B cell (primary cell): ENCODE data around the gene PTPRQ. TPM values are rescaled to one million over a fixed set of nuclear protein-coding genes. Genes with fewer than 3 reads are reported as not detected.

Experiments used
- ATAC-seq: fragments of 200-7000 bp; cut with Tn5 transposase; one replicate; pipeline ENCODE4 v1.10.0; 2021; ENCODE audit warnings: low read depth, mild to moderate bottlenecking, moderate number of reproducible peaks, moderate library complexity
- CTCF ChIA-PET: fragments of 350-600 bp; sonication (Branson Sonifier 250); formaldehyde crosslinking; loops from one replicate; lab custom pipeline; 2021; ENCODE audit warnings: antibody characterized with exemption, inconsistent platforms; lab: Charles Lee
- POLR2A ChIA-PET: fragments of 350-600 bp; sonication (Branson Sonifier 250); formaldehyde crosslinking; loops from one replicate; lab custom pipeline; 2021; ENCODE audit warnings: antibody characterized with exemption; lab: Charles Lee
- DNase-seq: peaks from one replicate; pipeline ENCODE4 v3.0.0; 2013
- H2AFZ ChIP-seq: 2 replicates; pipeline ENCODE4 v1.6.1; 2012; ENCODE audit warnings: mild to moderate bottlenecking, low read depth, low read length; ENCODE audit not compliant: insufficient read depth, poor library complexity, severe bottlenecking
- H3K27ac ChIP-seq, 2 donors: 1 replicate in 1 of 2; 2 replicates in 1 of 2; pipeline ENCODE4 v1.5.1; 2012 to 2013; ENCODE audit warnings: low read length in 2 of 2, mild to moderate bottlenecking in 2 of 2, moderate library complexity in 1 of 2
- H3K27me3 ChIP-seq, 4 experiments: fragments of 200-600 bp in 1 of 4; sonication (generic) in 1 of 4; replicated peaks in 1 of 4; 1 replicate in 2 of 4; 2 replicates in 2 of 4; pipeline versions ENCODE4 v1.6.1 to v1.7.0; 2013 to 2016; ENCODE audit warnings: low read length in 3 of 4, mild to moderate bottlenecking in 2 of 4, mixed read lengths in 1 of 4, moderate library complexity in 1 of 4; ENCODE audit not compliant: insufficient read depth in 4 of 4, control insufficient read depth in 3 of 4; ENCODE audit errors: control extremely low read depth in 1 of 4
- H3K36me3 ChIP-seq, 2 experiments: replicated peaks in 1 of 2; 1 replicate in 1 of 2; 2 replicates in 1 of 2; pipeline versions ENCODE4 v1.6.1 to v1.7.1; 2013; ENCODE audit warnings: low read length in 1 of 2; ENCODE audit not compliant: insufficient read depth in 2 of 2, control insufficient read depth in 1 of 2; ENCODE audit errors: control extremely low read depth in 1 of 2, extremely low read depth in 1 of 2
- H3K4me1 ChIP-seq, 2 donors: fragments of 200-600 bp in 1 of 2; sonication (generic) in 1 of 2; 1 replicate in 1 of 2; 2 replicates in 1 of 2; pipeline versions ENCODE4 v1.5.1 to v1.6.1; 2013 to 2017; ENCODE audit warnings: low read length in 2 of 2; ENCODE audit not compliant: control insufficient read depth in 2 of 2, insufficient read depth in 2 of 2
- H3K4me2 ChIP-seq: replicated peaks from 2 replicates; pipeline ENCODE3; 2012; ENCODE audit warnings: mild to moderate bottlenecking, low read depth, low read length; ENCODE audit not compliant: poor library complexity, severe bottlenecking
- H3K4me3 ChIP-seq, 5 experiments: fragments of 200-600 bp in 1 of 5; sonication (generic) in 1 of 5; 1 replicate in 3 of 5; 2 replicates in 2 of 5; pipeline versions ENCODE4 v1.5.1 to v1.7.0; 2011 to 2016; ENCODE audit warnings: low read length in 4 of 5, mild to moderate bottlenecking in 4 of 5, low read depth in 2 of 5, control low read depth in 1 of 5, moderate library complexity in 1 of 5; ENCODE audit not compliant: insufficient read depth in 1 of 5; ENCODE audit errors: control extremely low read depth in 1 of 5, extremely low read depth in 1 of 5
- H3K79me2 ChIP-seq: fragments of 200-600 bp; sonication (generic); one replicate; pipeline ENCODE4 v1.6.0; 2016; ENCODE audit warnings: low read length; ENCODE audit not compliant: control insufficient read depth, insufficient read depth
- H3K9ac ChIP-seq: fragments of 200-600 bp; sonication (generic); 2 replicates; pipeline ENCODE4 v1.6.1; 2017; ENCODE audit warnings: mild to moderate bottlenecking, low read length, moderate library complexity
- H3K9me3 ChIP-seq, 3 donors: one replicate each; pipeline versions ENCODE4 v1.6.1 to v1.7.1; 2013; ENCODE audit warnings: low read length in 2 of 3; ENCODE audit not compliant: control insufficient read depth in 2 of 3, insufficient read depth in 1 of 3; ENCODE audit errors: control extremely low read depth in 1 of 3
- H4K20me1 ChIP-seq: 2 replicates; pipeline ENCODE4 v1.6.0; 2012; ENCODE audit warnings: mild to moderate bottlenecking, low read length; ENCODE audit not compliant: insufficient read depth, control insufficient read depth, poor library complexity, severe bottlenecking
- H3K27ac Mint-ChIP-seq: one replicate; pipeline ENCODE4 v1.8.0; 2021; ENCODE audit warnings: mixed read lengths
- H3K27me3 Mint-ChIP-seq: one replicate; pipeline ENCODE4 v1.8.0; 2021; ENCODE audit warnings: mixed read lengths
- H3K4me1 Mint-ChIP-seq: one replicate; pipeline ENCODE4 v1.8.0; 2021; ENCODE audit warnings: mixed read lengths
- H3K4me3 Mint-ChIP-seq: one replicate; pipeline ENCODE4 v1.8.0; 2021; ENCODE audit warnings: mixed read lengths
- H3K9me3 Mint-ChIP-seq: one replicate; pipeline ENCODE4 v1.8.0; 2022; ENCODE audit warnings: mixed read lengths; ENCODE audit not compliant: insufficient read depth
- EZH2 ChIP-seq: IDR thresholded peaks from 2 replicates; pipeline ENCODE4 v1.6.1; 2012; ENCODE audit warnings: borderline replicate concordance, low read depth, mild to moderate bottlenecking, moderate library complexity, low read length; ENCODE audit not compliant: insufficient read depth, poor library complexity, severe bottlenecking
- WGBS: methylation state at CpG from one replicate; pipeline ENCODE4 v1.1.5; 2013; ENCODE audit warnings: missing lambda C conversion rate; ENCODE audit not compliant: insufficient coverage; 5-methylcytosine and 5-hydroxymethylcytosine counted together
- intact Hi-C: fragments of 100-400 bp; cut with micrococcal nuclease; formaldehyde crosslinking; loops from one replicate; pipeline ENCODE4 v1.10.0; 2022
- polyA plus RNA-seq: library from polyadenylated mRNA; depleted of rRNA; stranded (reverse); fragments of >200 nt; gene quantifications from 2 replicates; pipeline ENCODE4 v1.2.3, GENCODE V29; 2012
- total RNA-seq, 2 donors: library from RNA; stranded (reverse); fragments of 120-200 nt in 1 of 2; gene quantifications; 1 replicate in 1 of 2; 2 replicates in 1 of 2; pipeline versions ENCODE4 v1.2.3 to v1.2.4, GENCODE V29; 2013 to 2022
- TF ChIP-seq, protein P1 (sequence below): fragments of 200-600 bp; IDR thresholded peaks from one replicate; pipeline ENCODE4 v1.8.0; 2022; ENCODE audit warnings: antibody characterized with exemption, mild to moderate bottlenecking

Gene PTPRQ
- total and polyA plus RNA-seq, 2 donors (not counting 1 experiment from before 2014, with no cell fraction given): not detected

DNA sequence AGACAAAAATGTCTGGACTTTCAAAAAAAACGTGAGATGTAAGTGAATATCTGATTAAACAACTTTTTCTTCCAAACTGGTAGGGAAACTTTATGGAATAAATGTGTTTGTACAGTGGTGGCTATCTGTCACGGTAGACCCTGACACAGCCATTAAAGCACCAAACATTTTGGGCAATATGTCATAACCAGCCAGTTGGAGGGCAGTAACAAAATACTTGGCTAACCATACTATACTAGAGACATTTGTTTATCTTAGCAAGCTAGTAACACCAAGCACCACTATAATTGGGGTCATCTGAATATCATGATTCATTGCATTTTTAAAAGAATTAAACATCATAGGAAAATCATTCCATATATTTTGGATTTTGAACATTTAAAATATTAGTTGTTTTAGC is 257.4 kb downstream of the PTPRQ start:
- ATAC-seq (no peak), DNase-seq (no peak)
- Histone ChIP-seq H4K20me1 (no peaks in the 10 kb centered on the region), H3K9ac (no peak overlapping the region), H3K9me3 (no peaks in the 10 kb centered on the region), H3K4me1 (no peaks in the 10 kb centered on the region), H3K27me3 (peaks cover 0 to 2% (median 0%) of the 10 kb centered on the region in 4 experiments), H3K79me2 (no peaks in the 10 kb centered on the region), H3K4me3 (no peak overlapping the region), H3K27ac (no peak overlapping the region), H2AFZ (no peak overlapping the region), H3K36me3 (no peaks in the 10 kb centered on the region), H3K4me2 (no peak overlapping the region)
- no CpG with 5 or more reads among the region's 2 CpGs for WGBS
- Mint-ChIP-seq H3K4me3 (no peak overlapping the region), H3K27ac (no peak overlapping the region), H3K27me3 (peaks cover under 1% of the 10 kb centered on the region), H3K4me1 (peaks cover 4% of the 10 kb centered on the region), H3K9me3 (no peaks in the 10 kb centered on the region)
- ChIA-PET POLR2A (no interaction called here), CTCF (no interaction called here)
- intact Hi-C loops: no loop called here
- TF ChIP-seq EZH2: no peak
- TF ChIP-seq, protein P1, sequence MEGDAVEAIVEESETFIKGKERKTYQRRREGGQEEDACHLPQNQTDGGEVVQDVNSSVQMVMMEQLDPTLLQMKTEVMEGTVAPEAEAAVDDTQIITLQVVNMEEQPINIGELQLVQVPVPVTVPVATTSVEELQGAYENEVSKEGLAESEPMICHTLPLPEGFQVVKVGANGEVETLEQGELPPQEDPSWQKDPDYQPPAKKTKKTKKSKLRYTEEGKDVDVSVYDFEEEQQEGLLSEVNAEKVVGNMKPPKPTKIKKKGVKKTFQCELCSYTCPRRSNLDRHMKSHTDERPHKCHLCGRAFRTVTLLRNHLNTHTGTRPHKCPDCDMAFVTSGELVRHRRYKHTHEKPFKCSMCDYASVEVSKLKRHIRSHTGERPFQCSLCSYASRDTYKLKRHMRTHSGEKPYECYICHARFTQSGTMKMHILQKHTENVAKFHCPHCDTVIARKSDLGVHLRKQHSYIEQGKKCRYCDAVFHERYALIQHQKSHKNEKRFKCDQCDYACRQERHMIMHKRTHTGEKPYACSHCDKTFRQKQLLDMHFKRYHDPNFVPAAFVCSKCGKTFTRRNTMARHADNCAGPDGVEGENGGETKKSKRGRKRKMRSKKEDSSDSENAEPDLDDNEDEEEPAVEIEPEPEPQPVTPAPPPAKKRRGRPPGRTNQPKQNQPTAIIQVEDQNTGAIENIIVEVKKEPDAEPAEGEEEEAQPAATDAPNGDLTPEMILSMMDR: no peak

DNA sequence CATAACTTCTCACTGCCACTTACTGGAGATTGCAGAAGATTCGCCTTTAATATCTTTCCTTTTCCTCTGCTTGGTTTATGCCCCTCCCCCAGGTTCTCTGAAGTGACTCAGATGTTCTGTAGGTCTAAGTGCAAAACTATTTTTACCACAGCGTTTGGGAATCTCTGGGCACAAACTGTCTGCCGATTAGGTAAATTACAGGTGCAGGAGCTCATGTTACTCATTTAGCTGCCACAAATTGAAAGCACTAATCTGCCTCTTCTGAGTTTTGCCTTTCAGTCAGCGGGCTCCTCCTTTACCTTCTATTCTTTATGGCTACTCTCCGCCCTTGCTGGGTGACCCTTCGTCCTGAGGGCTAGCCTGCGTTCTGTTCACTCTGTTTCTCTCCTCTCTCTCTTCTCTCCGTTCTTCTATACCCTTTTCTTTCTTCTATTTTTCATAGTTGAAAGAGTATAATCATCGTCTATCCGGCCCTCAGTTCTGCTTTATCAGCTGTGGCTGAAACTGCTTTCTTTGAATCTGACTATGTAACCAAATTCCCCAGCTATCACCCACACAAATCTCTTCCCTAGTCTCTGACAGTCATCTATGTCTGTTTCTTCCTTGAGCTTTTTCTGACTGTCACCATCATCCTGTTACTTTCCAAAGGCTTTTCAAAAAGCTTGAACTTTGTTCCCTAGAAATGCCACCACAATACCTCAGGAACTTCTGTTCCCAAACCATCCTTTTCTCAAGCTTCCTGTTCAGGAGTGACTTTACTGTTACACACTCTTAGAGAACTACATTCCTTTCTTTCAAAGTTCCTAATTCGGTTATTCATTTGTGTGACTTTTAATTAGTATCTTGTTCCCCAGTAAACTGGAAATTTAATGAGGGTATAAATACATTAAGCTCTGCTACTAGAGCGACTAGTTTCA is 259.1 kb downstream of the PTPRQ start:
- Histone ChIP-seq H3K27ac (no peak overlapping the region), H3K27me3 (peaks cover 0 to 6% (median 1%) of the 10 kb centered on the region in 4 experiments), H3K4me2 (no peak overlapping the region), H3K36me3 (no peaks in the 10 kb centered on the region), H3K79me2 (no peaks in the 10 kb centered on the region), H3K9ac (no peak overlapping the region), H3K4me1 (no peaks in the 10 kb centered on the region), H4K20me1 (no peaks in the 10 kb centered on the region), H3K9me3 (peaks cover 0 to under 1% (median 0%) of the 10 kb centered on the region in 3 donors), H3K4me3 (no peak overlapping the region), H2AFZ (no peak overlapping the region)
- DNase-seq: no peak
- no peak for ATAC-seq
- POLR2A ChIA-PET: no interaction called here
- Mint-ChIP-seq H3K27ac (no peak overlapping the region), H3K27me3 (peaks cover 12% of the 10 kb centered on the region), H3K9me3 (no peaks in the 10 kb centered on the region), H3K4me3 (peak overlapping the region; percentile 20), H3K4me1 (peaks cover 4% of the 10 kb centered on the region)
- CTCF ChIA-PET: no interaction called here
- TF ChIP-seq, protein P1: no peak
- TF ChIP-seq EZH2: no peak
- intact Hi-C loops: no loop called here
- WGBS: 54% methylated on average over 6 of the region's 12 CpGs
